Gastroesophageal sphincter (tissue), 4 donors: ENCODE results near the gene SYNE1. TPM values are rescaled to one million over a fixed set of nuclear protein-coding genes. Genes with fewer than 3 reads are reported as not detected.

Source experiments
- ATAC-seq: fragments of 150-250 bp; one replicate; pipeline ENCODE4 v1.9.1; 2016; ENCODE audit warnings: mild to moderate bottlenecking, moderate library complexity
- H3K27ac ChIP-seq, 4 donors: fragments of 200-600 bp; sonication (generic) in 3 of 4; 1 replicate in 3 of 4; 2 replicates in 1 of 4; pipeline ENCODE4 v1.5.1; 2016 to 2019
- H3K27me3 ChIP-seq: fragments of 200-600 bp; sonication (generic); one replicate; pipeline ENCODE4 v1.5.1; 2019
- H3K36me3 ChIP-seq, 2 donors: fragments of 200-600 bp; sonication (generic); one replicate each; pipeline ENCODE4 v1.5.1; 2019; ENCODE audit warnings: control low read depth in 1 of 2
- H3K4me1 ChIP-seq, 3 donors: fragments of 200-600 bp; sonication (generic); 1 replicate in 2 of 3; 2 replicates in 1 of 3; pipeline ENCODE4 v1.5.1; 2016 to 2019; ENCODE audit warnings: control low read depth in 2 of 3
- H3K4me3 ChIP-seq, 2 donors: fragments of 200-600 bp; sonication (generic); one replicate each; pipeline ENCODE4 v1.5.1; 2019; ENCODE audit warnings: mild to moderate bottlenecking in 1 of 2, moderate library complexity in 1 of 2
- H3K9me3 ChIP-seq, 3 donors: fragments of 200-600 bp; sonication (generic); one replicate each; pipeline ENCODE4 v1.5.1; 2017 to 2019; ENCODE audit warnings: control low read depth in 2 of 3
- EP300 ChIP-seq: sonication (generic); formaldehyde crosslinking; IDR thresholded peaks from one replicate; pipeline ENCODE4 v1.6.1; 2017; ENCODE audit warnings: antibody characterized with exemption, mild to moderate bottlenecking
- POLR2A ChIP-seq, 2 donors: fragments of 450-650 bp; IDR thresholded peaks; one replicate each; pipeline ENCODE4 v1.6.1; 2017; ENCODE audit warnings: antibody characterized with exemption in 2 of 2, mild to moderate bottlenecking in 2 of 2, moderate library complexity in 1 of 2
- POLR2AphosphoS5 ChIP-seq: sonication (generic); formaldehyde crosslinking; IDR thresholded peaks from one replicate; pipeline ENCODE4 v1.6.1; 2017; ENCODE audit warnings: antibody characterized with exemption
- WGBS, 2 donors: methylation state at CpG; one replicate each; pipeline ENCODE4 v1.1.5; 2018; ENCODE audit warnings: low coverage in 1 of 2; 5-methylcytosine and 5-hydroxymethylcytosine counted together
- total RNA-seq, 4 donors: library from RNA; depleted of rRNA; stranded (reverse); fragments of >200 nt; gene quantifications; one replicate each; pipeline ENCODE4 v1.1.0, GENCODE V29; 2016
- TF ChIP-seq, protein P1 (sequence below), 4 experiments: fragments of 200-600 bp in 2 of 4; fragments of 450-650 bp in 2 of 4; sonication (generic) in 1 of 4; IDR thresholded peaks; one replicate each; pipeline ENCODE4 v1.5.1; 2017 to 2019; ENCODE audit warnings: antibody characterized with exemption in 4 of 4, mild to moderate bottlenecking in 2 of 4, moderate library complexity in 2 of 4

Gene SYNE1
- total RNA-seq, 4 donors from 2014 or later: 160 to 268 (median 215) TPM

DNA sequence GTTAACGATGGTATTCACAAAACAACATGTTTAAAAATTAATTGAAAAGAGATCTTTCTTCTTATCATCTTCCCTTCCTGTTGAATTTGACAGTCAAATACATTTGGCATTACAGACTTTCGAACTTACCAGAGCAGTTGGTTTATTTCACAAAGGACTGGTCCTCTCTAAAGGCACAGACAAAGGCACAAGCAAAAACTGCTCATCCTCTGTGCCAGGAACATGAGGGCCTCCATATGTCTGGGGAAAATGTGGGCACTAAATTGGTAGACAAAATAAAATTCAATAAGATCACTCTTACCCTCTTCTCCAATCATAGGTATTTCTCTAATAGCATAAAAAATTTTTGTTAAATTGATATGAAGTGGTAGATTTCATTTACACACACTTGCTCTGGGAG is 40.4 kb downstream of the SYNE1 start:
- no peak for ATAC-seq
- Histone ChIP-seq H3K4me3 (no peak overlapping the region), H3K36me3 (no peaks in the 10 kb centered on the region), H3K27ac (no peak overlapping the region), H3K4me1 (peaks cover 0 to 15% (median 0%) of the 10 kb centered on the region in 3 donors), H3K27me3 (no peaks in the 10 kb centered on the region), H3K9me3 (no peaks in the 10 kb centered on the region)
- 62 to 77% methylated on average over 2 of the region's 2 CpGs for WGBS, 2 donors
- TF ChIP-seq, protein P1, sequence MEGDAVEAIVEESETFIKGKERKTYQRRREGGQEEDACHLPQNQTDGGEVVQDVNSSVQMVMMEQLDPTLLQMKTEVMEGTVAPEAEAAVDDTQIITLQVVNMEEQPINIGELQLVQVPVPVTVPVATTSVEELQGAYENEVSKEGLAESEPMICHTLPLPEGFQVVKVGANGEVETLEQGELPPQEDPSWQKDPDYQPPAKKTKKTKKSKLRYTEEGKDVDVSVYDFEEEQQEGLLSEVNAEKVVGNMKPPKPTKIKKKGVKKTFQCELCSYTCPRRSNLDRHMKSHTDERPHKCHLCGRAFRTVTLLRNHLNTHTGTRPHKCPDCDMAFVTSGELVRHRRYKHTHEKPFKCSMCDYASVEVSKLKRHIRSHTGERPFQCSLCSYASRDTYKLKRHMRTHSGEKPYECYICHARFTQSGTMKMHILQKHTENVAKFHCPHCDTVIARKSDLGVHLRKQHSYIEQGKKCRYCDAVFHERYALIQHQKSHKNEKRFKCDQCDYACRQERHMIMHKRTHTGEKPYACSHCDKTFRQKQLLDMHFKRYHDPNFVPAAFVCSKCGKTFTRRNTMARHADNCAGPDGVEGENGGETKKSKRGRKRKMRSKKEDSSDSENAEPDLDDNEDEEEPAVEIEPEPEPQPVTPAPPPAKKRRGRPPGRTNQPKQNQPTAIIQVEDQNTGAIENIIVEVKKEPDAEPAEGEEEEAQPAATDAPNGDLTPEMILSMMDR (IDR thresholded peaks at IDR 0.05): no peak
- TF ChIP-seq POLR2A (IDR thresholded peaks at IDR 0.05): no peak
- no peak for TF ChIP-seq EP300
- no peak for TF ChIP-seq POLR2AphosphoS5

DNA sequence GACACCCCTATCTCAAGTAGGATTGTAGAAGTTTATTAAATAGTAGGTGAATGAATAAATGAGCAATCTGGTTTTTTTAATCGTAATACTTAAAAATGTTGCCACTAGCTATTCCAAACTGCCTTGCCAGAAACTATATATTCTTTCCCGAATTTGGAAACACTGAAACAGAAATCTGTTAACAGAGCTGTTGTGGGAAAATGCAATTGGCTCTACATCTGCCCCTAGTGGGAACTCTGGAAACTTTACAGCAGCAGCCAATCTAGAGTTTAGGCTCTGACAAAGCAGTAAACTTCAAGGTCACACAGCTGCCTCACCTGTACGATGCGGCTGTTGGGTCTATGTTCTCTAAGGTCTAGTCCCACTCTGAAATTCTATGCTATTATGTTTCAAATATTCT is 41.7 kb downstream of the SYNE1 start:
- Histone ChIP-seq H3K4me3 (no peak overlapping the region), H3K9me3 (no peaks in the 10 kb centered on the region), H3K36me3 (no peaks in the 10 kb centered on the region), H3K4me1 (peaks cover 0 to 15% (median 0%) of the 10 kb centered on the region in 3 donors), H3K27ac (no peak overlapping the region), H3K27me3 (no peaks in the 10 kb centered on the region)
- no peak for ATAC-seq
- WGBS, 2 donors: 35 to 40% methylated on average over 4 of the region's 4 CpGs
- TF ChIP-seq POLR2A (IDR thresholded peaks at IDR 0.05) (no peak), EP300 (no peak), POLR2AphosphoS5 (no peak)
- TF ChIP-seq, protein P1 (IDR thresholded peaks at IDR 0.05): peak in 3 of 4 experiments; percentile 8 to 24 (median 20)

DNA sequence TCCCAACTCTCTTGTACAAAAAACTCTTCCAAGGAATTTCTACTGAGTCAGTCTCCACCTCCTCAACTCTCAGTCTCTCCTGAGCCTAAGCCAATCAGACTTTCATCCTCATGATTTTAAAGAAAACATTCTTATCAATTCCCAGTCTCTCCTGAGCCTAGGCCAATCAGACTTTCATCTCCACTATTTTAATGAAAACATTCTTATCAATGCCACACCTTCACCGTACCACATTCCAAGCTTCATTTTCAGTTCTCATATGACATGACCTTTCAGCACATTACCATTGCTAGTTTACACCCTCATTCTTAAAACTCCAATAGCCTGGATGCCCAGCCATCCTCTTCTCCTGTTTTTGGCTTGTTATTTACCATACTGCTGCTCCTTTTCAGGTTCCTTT is 42.5 kb downstream of the SYNE1 start:
- no peak overlapping the region for H3K27ac ChIP-seq
- no peak overlapping the region for H3K4me3 ChIP-seq
- H3K4me1 ChIP-seq: peaks cover 0 to 7% (median 0%) of the 10 kb centered on the region in 3 donors
- 89 to 93% methylated on average over 1 of the region's 1 CpG for WGBS, 2 donors
- H3K36me3 ChIP-seq: no peaks in the 10 kb centered on the region
- no peaks in the 10 kb centered on the region for H3K27me3 ChIP-seq
- no peaks in the 10 kb centered on the region for H3K9me3 ChIP-seq
- TF ChIP-seq, protein P1 (IDR thresholded peaks at IDR 0.05): no peak
- no peak for TF ChIP-seq POLR2AphosphoS5
- no peak for TF ChIP-seq POLR2A (IDR thresholded peaks at IDR 0.05)
- TF ChIP-seq EP300: no peak
- ATAC-seq: no peak

DNA sequence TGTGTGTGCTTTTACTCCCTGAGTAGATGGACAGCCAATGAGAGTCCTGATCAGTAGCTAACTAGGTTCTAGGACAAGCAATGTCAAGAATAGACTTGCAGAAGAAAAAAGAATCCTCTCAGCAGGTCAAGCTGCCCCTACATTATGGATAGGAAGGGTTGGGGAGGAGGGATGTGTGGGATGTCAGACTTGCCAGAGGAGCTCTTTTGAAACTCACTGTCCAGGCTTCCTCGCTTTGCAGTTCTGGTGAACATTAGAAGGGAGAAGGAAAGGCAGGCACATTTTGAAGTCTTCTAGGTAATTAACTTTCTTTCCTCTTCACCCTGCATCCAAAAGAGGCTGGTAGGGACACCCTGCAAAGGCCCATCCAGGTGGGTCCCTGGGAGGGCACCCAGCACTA is 48.7 kb downstream of the SYNE1 start:
- H3K4me1 ChIP-seq: no peaks in the 10 kb centered on the region
- TF ChIP-seq POLR2AphosphoS5 (no peak), EP300 (no peak), POLR2A (IDR thresholded peaks at IDR 0.05) (no peak)
- TF ChIP-seq, protein P1 (IDR thresholded peaks at IDR 0.05): no peak
- no peak for ATAC-seq
- no peaks in the 10 kb centered on the region for H3K27me3 ChIP-seq
- no peaks in the 10 kb centered on the region for H3K36me3 ChIP-seq
- WGBS, 2 donors: 92% methylated on average over 1 of the region's 1 CpG; no CpG with 5 or more reads in 1 of the 2 donors
- H3K4me3 ChIP-seq: no peak overlapping the region
- H3K27ac ChIP-seq: no peak overlapping the region
- no peaks in the 10 kb centered on the region for H3K9me3 ChIP-seq

DNA sequence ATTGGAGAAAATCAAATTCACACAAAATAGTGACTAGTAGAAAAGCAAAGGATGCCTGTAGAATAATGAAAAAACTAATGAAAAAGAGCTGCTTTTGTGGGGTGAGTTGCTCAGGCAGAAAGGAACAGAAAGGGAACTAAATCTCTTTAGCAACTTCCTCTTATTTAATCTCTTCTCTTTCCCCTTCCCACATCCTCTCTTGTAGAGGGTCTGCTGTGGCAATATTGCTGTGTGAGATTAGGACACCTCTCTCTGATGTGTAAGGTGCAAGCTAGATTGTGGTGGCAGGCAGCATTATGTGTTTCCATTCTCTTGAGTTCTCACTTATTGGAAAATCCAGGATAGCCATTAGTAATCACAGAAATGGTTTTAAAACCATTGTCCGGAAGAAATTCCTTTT is 49.7 kb downstream of the SYNE1 start:
- Histone ChIP-seq H3K27me3 (no peaks in the 10 kb centered on the region), H3K36me3 (no peaks in the 10 kb centered on the region), H3K4me1 (no peaks in the 10 kb centered on the region), H3K9me3 (no peaks in the 10 kb centered on the region), H3K27ac (no peak overlapping the region), H3K4me3 (no peak overlapping the region)
- TF ChIP-seq, protein P1 (IDR thresholded peaks at IDR 0.05): no peak
- TF ChIP-seq POLR2AphosphoS5 (no peak), POLR2A (IDR thresholded peaks at IDR 0.05) (no peak), EP300 (no peak)
- WGBS, 2 donors: 88 to 100% methylated on average over 1 of the region's 1 CpG
- ATAC-seq: no peak
